K562 (cell line): ENCODE results near the gene C1GALT1C1L. TPM values are rescaled to one million over a fixed set of nuclear protein-coding genes. Genes with fewer than 3 reads are reported as not detected.

Experiments
- ATAC-seq: fragments of 200-7000 bp; cut with Tn5 transposase; 3 replicates; pipeline ENCODE4 v1.9.1; 2020; ENCODE audit warnings: moderate library complexity
- BruUV-seq: library from RNA; stranded (reverse); fragments of 400-500 nt; replicated peaks from 2 replicates; lab custom pipeline; 2021; lab: Mats Ljungman, UMichigan
- CTCF ChIA-PET: fragments of 300-600 bp; formaldehyde crosslinking; extraction: SDS; loops from one replicate; lab custom pipeline; 2021; ENCODE audit warnings: low intra/inter-chr PET ratio; lab: Yijun Ruan, JAX
- POLR2A ChIA-PET: fragments of 300-600, 350-650 bp; sonication (Branson Sonifier 250); formaldehyde crosslinking; extraction: SDS; loops from one replicate; lab custom pipeline; 2021; ENCODE audit warnings: antibody characterized with exemption, inconsistent platforms; lab: Yijun Ruan, JAX
- DNase-seq, 4 experiments: peaks; one replicate each; pipeline versions ENCODE4 v3.0.0 to v3.0.0-alpha.2; 2011 to 2018; ENCODE audit warnings: low spot score in 3 of 4, mixed read lengths in 3 of 4; ENCODE audit errors: extremely low read depth in 1 of 4
- FAIRE-seq: peaks from 2 replicates; lab custom pipeline; 2011; peaks lifted over from hg19 to GRCh38; lab: Jason Lieb, UNC
- H2AFZ ChIP-seq: 2 replicates; pipeline ENCODE4 v1.6.0; 2011; ENCODE audit warnings: low read depth, low read length, control low read depth, inconsistent platforms
- H3K27ac ChIP-seq: fragments of 200-600 bp; 3 replicates; pipeline ENCODE4 v1.8.0; 2011; ENCODE audit warnings: low read depth, mild to moderate bottlenecking, control low read depth, inconsistent platforms, low read length, moderate library complexity, mixed read lengths; ENCODE audit errors: extremely low read depth
- H3K27me3 ChIP-seq, 2 experiments: fragments of 300-600 bp in 1 of 2; 2 replicates in 1 of 2; 3 replicates in 1 of 2; pipeline versions ENCODE4 v1.6.0 to v1.8.0; 2011; ENCODE audit warnings: inconsistent platforms in 2 of 2, low read length in 2 of 2, mild to moderate bottlenecking in 1 of 2, mixed read lengths in 1 of 2, moderate library complexity in 1 of 2; ENCODE audit not compliant: control insufficient read depth in 2 of 2, insufficient read depth in 2 of 2
- H3K36me3 ChIP-seq: fragments of 300-600 bp; 3 replicates; pipeline ENCODE4 v1.8.0; 2011; ENCODE audit warnings: mild to moderate bottlenecking, low read length, inconsistent platforms; ENCODE audit not compliant: control insufficient read depth, insufficient read depth
- H3K4me1 ChIP-seq, 2 experiments: fragments of 200-600 bp in 1 of 2; replicated peaks in 1 of 2; 2 replicates in 1 of 2; 3 replicates in 1 of 2; pipeline versions ENCODE4 v1.5.1 to v1.8.0; 2011; ENCODE audit warnings: inconsistent platforms in 2 of 2, low read length in 2 of 2, mild to moderate bottlenecking in 1 of 2, mixed read lengths in 1 of 2, moderate library complexity in 1 of 2; ENCODE audit not compliant: control insufficient read depth in 2 of 2, insufficient read depth in 2 of 2
- H3K4me2 ChIP-seq: 2 replicates; pipeline ENCODE4 v1.6.1; 2011; ENCODE audit warnings: low read length, control low read depth, inconsistent platforms, mixed read lengths; ENCODE audit not compliant: insufficient read depth
- H3K4me3 ChIP-seq: fragments of 200-600 bp; sonication (generic), shearing (Covaris generic); 2 replicates; pipeline ENCODE4 v1.5.1; 2016; ENCODE audit warnings: control low read depth, inconsistent platforms
- H3K79me2 ChIP-seq: fragments of 200-600 bp; 3 replicates; pipeline ENCODE4 v1.8.0; 2011; ENCODE audit warnings: low read length, inconsistent platforms; ENCODE audit not compliant: control insufficient read depth, insufficient read depth
- H3K9ac ChIP-seq, 2 experiments: 2 replicates each; pipeline versions ENCODE4 v1.6.0 to v1.6.1; 2011; ENCODE audit warnings: low read depth in 2 of 2, low read length in 2 of 2, control low read depth in 1 of 2, inconsistent platforms in 1 of 2, mild to moderate bottlenecking in 1 of 2, mixed read lengths in 1 of 2; ENCODE audit not compliant: insufficient read depth in 1 of 2
- H3K9me1 ChIP-seq: one replicate; pipeline ENCODE4 v1.6.0; 2011; ENCODE audit warnings: inconsistent platforms, mild to moderate bottlenecking, low read length, moderate library complexity; ENCODE audit not compliant: control insufficient read depth, insufficient read depth
- H3K9me3 ChIP-seq: replicated peaks from 2 replicates; pipeline ENCODE4 v1.5.1; 2011; ENCODE audit warnings: low read depth, low read length, inconsistent platforms; ENCODE audit not compliant: control insufficient read depth, insufficient read depth
- H4K20me1 ChIP-seq: replicated peaks from 2 replicates; pipeline ENCODE4 v1.6.1; 2011; ENCODE audit warnings: low read length, inconsistent platforms, mixed read lengths; ENCODE audit not compliant: control insufficient read depth, insufficient read depth
- CC2D1A ChIP-seq: fragments of 450-650 bp; IDR thresholded peaks from 2 replicates; pipeline ENCODE4 v1.6.1; 2017; ENCODE audit warnings: mild to moderate bottlenecking
- CHCHD3 ChIP-seq: fragments of 250-450 bp; sonication (Bioruptor Pico); IDR thresholded peaks from 2 replicates; pipeline ENCODE4 v2.1.2; 2022; ENCODE audit warnings: mild to moderate bottlenecking
- EZH2 ChIP-seq: IDR thresholded peaks from 2 replicates; pipeline ENCODE4 v1.6.1; 2012; ENCODE audit warnings: low read depth, mild to moderate bottlenecking, inconsistent platforms, low read length, borderline replicate concordance
- MCM3 ChIP-seq: fragments of 450-650 bp; IDR thresholded peaks from 2 replicates; pipeline ENCODE4 v1.6.1; 2016
- NFYB ChIP-seq: IDR thresholded peaks from 2 replicates; pipeline ENCODE4 v1.6.1; 2011; ENCODE audit warnings: mild to moderate bottlenecking, moderate library complexity; ENCODE audit not compliant: insufficient read length; ENCODE audit errors: extremely low read depth
- PBX2 ChIP-seq, 2 experiments: IDR thresholded peaks in 1 of 2; conservative IDR thresholded peaks in 1 of 2; 2 replicates each; pipeline ENCODE4 v1.6.1; 2016; ENCODE audit warnings: low read depth in 2 of 2, mild to moderate bottlenecking in 1 of 2, missing compliant biosample characterization in 1 of 2, missing genetic modification characterization in 1 of 2, moderate library complexity in 1 of 2
- PHB2 ChIP-seq: fragments of 450-650 bp; IDR thresholded peaks from 2 replicates; pipeline ENCODE4 v1.6.1; 2017; ENCODE audit warnings: low read depth
- PRDM10 ChIP-seq: fragments of 450-650 bp; IDR thresholded peaks from 2 replicates; pipeline ENCODE4 v1.6.1; 2018; ENCODE audit not compliant: partially characterized antibody
- PURB ChIP-seq: sonication (generic); formaldehyde crosslinking; IDR thresholded peaks from 2 replicates; pipeline ENCODE4 v1.9.0; 2021; ENCODE audit warnings: low read depth, mild to moderate bottlenecking, missing genetic modification reagents
- TFAP4 ChIP-seq: sonication (generic); formaldehyde crosslinking; IDR thresholded peaks from 2 replicates; pipeline ENCODE4 v1.8.0; 2022; ENCODE audit warnings: missing genetic modification reagents, mild to moderate bottlenecking, moderate library complexity, borderline replicate concordance
- ZBTB33 ChIP-seq: sonication (generic); formaldehyde crosslinking; IDR thresholded peaks from 2 replicates; pipeline ENCODE4 v1.8.1; 2023; ENCODE audit warnings: mild to moderate bottlenecking, missing genetic modification reagents
- WGBS: fragments of 100-300 bp; shearing (Covaris generic); methylation state at CpG from one replicate; pipeline ENCODE4 v1.1.6; 2016; ENCODE audit warnings: low coverage, mixed read lengths; ENCODE audit not compliant: insufficient coverage; ENCODE audit errors: missing lambda C conversion rate; 5-methylcytosine and 5-hydroxymethylcytosine counted together
- in situ Hi-C: fragments of 300-500 bp; cut with MboI; formaldehyde crosslinking; loops from 4 replicates; pipeline ENCODE4 v1.15.0; 2018; ENCODE audit warnings: inconsistent platforms, mixed read lengths
- intact Hi-C: fragments of 100-400 bp; cut with micrococcal nuclease; formaldehyde crosslinking; loops from 2 replicates; pipeline ENCODE4 v1.14.2; 2022
- polyA plus RNA-seq, 8 experiments: library from polyadenylated mRNA; depleted of rRNA in 4 of 8; stranded (reverse) in 5 of 8; unstranded in 3 of 8; fragments of >200 nt; fragmentation: Nextera tagmentation in 2 of 8; fragmentation: Illumina TruSeq in 1 of 8; extraction: Ambion mirVana in 2 of 8; extraction: Trizol in 1 of 8; gene quantifications; 2 replicates each; pipeline versions ENCODE4 v1.2.1 to v1.2.3, GENCODE V29; 2011 to 2014; ENCODE audit warnings: inconsistent platforms in 1 of 8, missing spikeins in 1 of 8
- total RNA-seq, 7 experiments: library from RNA; depleted of rRNA in 6 of 7; stranded (reverse); fragments of >200 nt in 6 of 7; fragmentation: Illumina TruSeq in 2 of 7; extraction: Trizol in 2 of 7; gene quantifications; 2 replicates each; pipeline versions ENCODE4 v1.2.1 to v1.2.3, GENCODE V29; 2011 to 2021; ENCODE audit warnings: low replicate concordance in 1 of 7
- TF ChIP-seq, protein P1 (sequence below): fragments of 450-650 bp; IDR thresholded peaks from 2 replicates; pipeline ENCODE4 v1.6.1; 2016

The C1GALT1C1L gene
- total and polyA plus RNA-seq, 9 of the 15 experiments (the other 6 are each of a cell fraction or from before 2014, with no cell fraction given) = 1.0 to 4.4 (median 1.9) TPM

- Histone ChIP-seq H3K4me2 (no peak overlapping the region), H3K9me3 (no peaks in the 10 kb centered on the region), H3K4me3 (no peak overlapping the region), H3K4me1 (peaks cover 0 to 8% of the 10 kb centered on the region in 2 experiments; a peak in 4 of 5 replicates), H3K9ac (no peak overlapping the region), H4K20me1 (no peaks in the 10 kb centered on the region), H3K79me2 (no peaks in the 10 kb centered on the region), H2AFZ (no peak overlapping the region), H3K9me1 (no peaks in the 10 kb centered on the region), H3K36me3 (no peaks in the 10 kb centered on the region), H3K27me3 (no peaks in the 10 kb centered on the region), H3K27ac (no peak overlapping the region)
- ATAC-seq (no peak), DNase-seq (no peak), FAIRE-seq (peak; percentile 74)
- ChIA-PET CTCF (no interaction called here), POLR2A (interaction anchor here (0.8 to 1.2 kb wide), 2 partner anchors 10 to 17 kb away, joined by 3 read pairs; no protein-coding TSS in a partner anchor)
- no TSS peak for BruUV-seq
- 0% methylated on average over 2 of the region's 2 CpGs for WGBS
- intact Hi-C loops = no loop called here
- in situ Hi-C loops = no loop called here
- TF ChIP-seq CHCHD3 (CRISPR knock-in tag) (no peak), PURB (CRISPR knock-in tag) (no peak), PHB2 (no peak), PBX2 (CRISPR knock-in tag; IDR thresholded peaks at IDR 0.05; ENCODE audit: low read depth) (no peak), PBX2 (tag; conservative IDR thresholded peaks at IDR 0.05; ENCODE audit: low read depth) (peak; percentile 45; the same call in 1 of the 2 replicates), MCM3 (no peak), PRDM10 (no peak), NFYB (no peak), TFAP4 (CRISPR knock-in tag) (no peak), CC2D1A (no peak), ZBTB33 (CRISPR knock-in tag) (no peak), EZH2 (no peak)
- TF ChIP-seq, protein P1, sequence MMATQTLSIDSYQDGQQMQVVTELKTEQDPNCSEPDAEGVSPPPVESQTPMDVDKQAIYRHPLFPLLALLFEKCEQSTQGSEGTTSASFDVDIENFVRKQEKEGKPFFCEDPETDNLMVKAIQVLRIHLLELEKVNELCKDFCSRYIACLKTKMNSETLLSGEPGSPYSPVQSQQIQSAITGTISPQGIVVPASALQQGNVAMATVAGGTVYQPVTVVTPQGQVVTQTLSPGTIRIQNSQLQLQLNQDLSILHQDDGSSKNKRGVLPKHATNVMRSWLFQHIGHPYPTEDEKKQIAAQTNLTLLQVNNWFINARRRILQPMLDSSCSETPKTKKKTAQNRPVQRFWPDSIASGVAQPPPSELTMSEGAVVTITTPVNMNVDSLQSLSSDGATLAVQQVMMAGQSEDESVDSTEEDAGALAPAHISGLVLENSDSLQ = peak; percentile 92
Measured at GRCh38 chr2:43642363-43642762, 33.9 kb downstream of the C1GALT1C1L start.
